H9 (cell line): ENCODE data around the gene ADAMTS2. TPM values are rescaled to one million over a fixed set of nuclear protein-coding genes. Genes with fewer than 3 reads are reported as not detected.
A peak's percentile ranks its signal among the peaks of the same experiment; 100 is the strongest.

Source experiments
- DNase-seq: peaks from one replicate; pipeline ENCODE4 v3.0.0-alpha.2; 2017
- H2AFZ ChIP-seq: one replicate; pipeline ENCODE4 v1.6.1; 2013; ENCODE audit warnings: mild to moderate bottlenecking, low read length, control low read depth, moderate library complexity
- H2AK5ac ChIP-seq: 2 replicates; pipeline ENCODE4 v1.6.1; 2013; ENCODE audit warnings: low read length, control low read depth, mixed read lengths; ENCODE audit not compliant: insufficient read length
- H2BK120ac ChIP-seq: one replicate; pipeline ENCODE4 v1.6.1; 2013; ENCODE audit warnings: low read depth, mild to moderate bottlenecking, low read length, control low read depth, inconsistent platforms; ENCODE audit not compliant: poor library complexity, severe bottlenecking
- H2BK12ac ChIP-seq: 2 replicates; pipeline ENCODE4 v1.6.1; 2013; ENCODE audit warnings: low read length, control low read depth, mixed read lengths, low read depth; ENCODE audit not compliant: insufficient read length
- H2BK15ac ChIP-seq: 2 replicates; pipeline ENCODE4 v1.6.1; 2013; ENCODE audit warnings: low read depth, low read length, control low read depth
- H2BK20ac ChIP-seq: one replicate; pipeline ENCODE4 v1.6.1; 2013; ENCODE audit warnings: low read depth, mild to moderate bottlenecking, low read length, control low read depth, inconsistent platforms; ENCODE audit not compliant: poor library complexity, severe bottlenecking
- H2BK5ac ChIP-seq: 2 replicates; pipeline ENCODE4 v1.6.1; 2013; ENCODE audit warnings: low read length, control low read depth, mixed read lengths; ENCODE audit not compliant: insufficient read length
- H3K14ac ChIP-seq: 2 replicates; pipeline ENCODE4 v1.6.1; 2013; ENCODE audit warnings: low read length, control low read depth; ENCODE audit not compliant: insufficient read depth
- H3K18ac ChIP-seq: 2 replicates; pipeline ENCODE4 v1.6.1; 2013; ENCODE audit warnings: low read depth, mild to moderate bottlenecking, mixed read lengths, low read length, control low read depth; ENCODE audit not compliant: insufficient read length
- H3K23ac ChIP-seq: 2 replicates; pipeline ENCODE4 v1.6.1; 2013; ENCODE audit warnings: low read length, control low read depth, mixed read lengths, low read depth; ENCODE audit not compliant: insufficient read length
- H3K23me2 ChIP-seq: 2 replicates; pipeline ENCODE4 v1.6.1; 2013; ENCODE audit warnings: low read depth, mild to moderate bottlenecking, mixed read lengths, low read length, control low read depth; ENCODE audit not compliant: insufficient read length, poor library complexity, severe bottlenecking
- H3K27ac ChIP-seq: 2 replicates; pipeline ENCODE4 v1.5.1; 2013; ENCODE audit warnings: low read length, control low read depth, mixed read lengths, low read depth; ENCODE audit not compliant: insufficient read length
- H3K27me3 ChIP-seq: 2 replicates; pipeline ENCODE4 v1.6.1; 2013; ENCODE audit warnings: low read length, control low read depth, inconsistent platforms; ENCODE audit not compliant: insufficient read depth
- H3K4ac ChIP-seq: 2 replicates; pipeline ENCODE4 v1.6.1; 2013; ENCODE audit warnings: low read depth, mild to moderate bottlenecking, control low read depth, inconsistent platforms, low read length, moderate library complexity
- H3K4me1 ChIP-seq: 2 replicates; pipeline ENCODE4 v1.6.1; 2013; ENCODE audit warnings: low read length, control low read depth, inconsistent platforms; ENCODE audit not compliant: insufficient read depth
- H3K4me2 ChIP-seq: 2 replicates; pipeline ENCODE4 v1.6.1; 2013; ENCODE audit warnings: low read length, control low read depth, mixed read lengths; ENCODE audit not compliant: insufficient read length, insufficient read depth
- H3K56ac ChIP-seq: 2 replicates; pipeline ENCODE4 v1.6.1; 2013; ENCODE audit warnings: low read depth, mild to moderate bottlenecking, mixed read lengths, low read length, control low read depth; ENCODE audit not compliant: insufficient read length
- H3K79me1 ChIP-seq: 2 replicates; pipeline ENCODE4 v1.6.1; 2013; ENCODE audit warnings: low read depth, mild to moderate bottlenecking, moderate library complexity, low read length, control low read depth, inconsistent platforms; ENCODE audit not compliant: insufficient read depth, poor library complexity, severe bottlenecking
- H3K79me2 ChIP-seq: 2 replicates; pipeline ENCODE4 v1.6.1; 2013; ENCODE audit warnings: low read length, control low read depth, inconsistent platforms; ENCODE audit not compliant: insufficient read depth
- H3K9ac ChIP-seq: 2 replicates; pipeline ENCODE4 v1.6.1; 2013; ENCODE audit warnings: low read length, control low read depth, mixed read lengths; ENCODE audit not compliant: insufficient read length; ENCODE audit errors: extremely low read depth
- H3K9me3 ChIP-seq: one replicate; pipeline ENCODE4 v1.6.1; 2013; ENCODE audit warnings: low read depth, low read length, inconsistent platforms; ENCODE audit not compliant: control insufficient read depth
- H3T11ph ChIP-seq: one replicate; pipeline ENCODE4 v1.6.1; 2013; ENCODE audit warnings: mild to moderate bottlenecking, low read length, control low read depth, inconsistent platforms
- H4K20me1 ChIP-seq: one replicate; pipeline ENCODE4 v1.6.1; 2013; ENCODE audit not compliant: control insufficient read depth, insufficient read length, insufficient read depth
- H4K5ac ChIP-seq: 2 replicates; pipeline ENCODE4 v1.6.1; 2013; ENCODE audit warnings: low read depth, mild to moderate bottlenecking, mixed read lengths, low read length, control low read depth; ENCODE audit not compliant: insufficient read length
- H4K8ac ChIP-seq: replicated peaks from 2 replicates; pipeline ENCODE4 v1.6.1; 2013; ENCODE audit warnings: low read length, control low read depth, mixed read lengths, low read depth; ENCODE audit not compliant: insufficient read length
- H4K91ac ChIP-seq: 2 replicates; pipeline ENCODE4 v1.6.1; 2013; ENCODE audit warnings: low read depth, mild to moderate bottlenecking, moderate library complexity, mixed read lengths, low read length, control low read depth; ENCODE audit not compliant: insufficient read length
- H3K27ac Mint-ChIP-seq, 3 experiments: 2 replicates in 2 of 3; 3 replicates in 1 of 3; pipeline ENCODE4 v1.8.0; 2020 to 2021; ENCODE audit warnings: mixed read lengths in 3 of 3, mild to moderate bottlenecking in 1 of 3, moderate library complexity in 1 of 3
- H3K27me3 Mint-ChIP-seq: 2 replicates; pipeline ENCODE4 v1.8.0; 2021; ENCODE audit warnings: low read depth, mild to moderate bottlenecking, moderate library complexity, mixed read lengths
- H3K36me3 Mint-ChIP-seq, 3 experiments: 2 replicates in 2 of 3; 3 replicates in 1 of 3; pipeline ENCODE4 v1.8.0; 2020 to 2021; ENCODE audit warnings: low read depth in 3 of 3, mixed read lengths in 3 of 3; ENCODE audit not compliant: insufficient read depth in 1 of 3
- H3K4me1 Mint-ChIP-seq, 2 experiments: 2 replicates each; pipeline ENCODE4 v1.8.0; 2020; ENCODE audit warnings: mixed read lengths in 2 of 2
- H3K4me3 Mint-ChIP-seq, 2 experiments: 2 replicates in 1 of 2; 3 replicates in 1 of 2; pipeline ENCODE4 v1.8.0; 2020 to 2021; ENCODE audit warnings: mild to moderate bottlenecking in 2 of 2, mixed read lengths in 2 of 2, moderate library complexity in 1 of 2
- H3K9me3 Mint-ChIP-seq, 2 experiments: 2 replicates in 1 of 2; 3 replicates in 1 of 2; pipeline ENCODE4 v1.8.0; 2020; ENCODE audit warnings: mild to moderate bottlenecking in 2 of 2, mixed read lengths in 2 of 2, moderate library complexity in 1 of 2
- CTCF ChIP-seq: fragments of 200-600 bp; sonication (generic); conservative IDR thresholded peaks from 3 replicates; pipeline ENCODE4 v1.8.0; 2021; ENCODE audit warnings: antibody characterized with exemption, mild to moderate bottlenecking
- WGBS: extraction: QIAGEN DNeasy Blood & Tissue Kit; methylation state at CpG from one replicate; pipeline ENCODE4 v1.1.7; 2013; ENCODE audit warnings: missing lambda C conversion rate, low lambda C conversion rate, mixed read lengths; ENCODE audit not compliant: insufficient read length; ENCODE audit errors: extremely low coverage; 5-methylcytosine and 5-hydroxymethylcytosine counted together
- total RNA-seq: library from RNA; stranded (reverse); gene quantifications from 2 replicates; pipeline ENCODE4 v1.2.1, GENCODE V29; 2021

The ADAMTS2 gene
- total RNA-seq, 1 experiment from 2014 or later: 5.4 TPM

GRCh38 chr5:179195561-179196404, 149.5 kb downstream of the ADAMTS2 start:
- no peak overlapping the region for H2AK5ac ChIP-seq
- H3K4me1 Mint-ChIP-seq: peaks cover 8 to 23% of the 10 kb centered on the region in 2 experiments
- no peak overlapping the region for H2BK20ac ChIP-seq
- H3K79me1 ChIP-seq: no peaks in the 10 kb centered on the region
- no peak for TF ChIP-seq CTCF
- H3K9me3 ChIP-seq: no peaks in the 10 kb centered on the region
- H3K4me2 ChIP-seq: no peak overlapping the region
- H2BK120ac ChIP-seq: no peak overlapping the region
- DNase-seq: no peak
- H3K27me3 ChIP-seq: no peaks in the 10 kb centered on the region
- no peak overlapping the region for H3K9ac ChIP-seq
- H4K8ac ChIP-seq: no peak overlapping the region
- no peak overlapping the region for H2AFZ ChIP-seq
- H3K4ac ChIP-seq: no peak overlapping the region
- no peak overlapping the region for H2BK12ac ChIP-seq
- no CpG with 5 or more reads among the region's 36 CpGs for WGBS
- no peaks in the 10 kb centered on the region for H4K20me1 ChIP-seq
- no peaks in the 10 kb centered on the region for H3K36me3 Mint-ChIP-seq
- H3K23ac ChIP-seq: no peak overlapping the region
- H3K14ac ChIP-seq: no peak overlapping the region
- H4K5ac ChIP-seq: no peak overlapping the region
- no peak overlapping the region for H3K27ac ChIP-seq
- 0 out of 7 replicates have a peak overlapping the region, but pooled peaks of 1 of the 3 experiments have one; percentile 38 for H3K27ac Mint-ChIP-seq
- H3K4me1 ChIP-seq: no peaks in the 10 kb centered on the region
- no peaks in the 10 kb centered on the region for H3K9me3 Mint-ChIP-seq
- H2BK15ac ChIP-seq: no peak overlapping the region
- peaks cover 5% of the 10 kb centered on the region for H3K27me3 Mint-ChIP-seq
- no peak overlapping the region for H3K18ac ChIP-seq
- no peak overlapping the region for H2BK5ac ChIP-seq
- no peak overlapping the region for H3T11ph ChIP-seq
- H3K56ac ChIP-seq: no peak overlapping the region
- H3K79me2 ChIP-seq: no peaks in the 10 kb centered on the region
- H4K91ac ChIP-seq: no peak overlapping the region
- H3K4me3 Mint-ChIP-seq: no peak overlapping the region
- no peaks in the 10 kb centered on the region for H3K23me2 ChIP-seq
